Measurements from ENCODE around the gene OBP2B.
A peak's percentile ranks its signal among the peaks of the same experiment; 100 is the strongest.

The OBP2B gene

GRCh38 chr9:133164191-133164590, 44.9 kb downstream of the OBP2B start:
- DNase-seq: no peak

DNA sequence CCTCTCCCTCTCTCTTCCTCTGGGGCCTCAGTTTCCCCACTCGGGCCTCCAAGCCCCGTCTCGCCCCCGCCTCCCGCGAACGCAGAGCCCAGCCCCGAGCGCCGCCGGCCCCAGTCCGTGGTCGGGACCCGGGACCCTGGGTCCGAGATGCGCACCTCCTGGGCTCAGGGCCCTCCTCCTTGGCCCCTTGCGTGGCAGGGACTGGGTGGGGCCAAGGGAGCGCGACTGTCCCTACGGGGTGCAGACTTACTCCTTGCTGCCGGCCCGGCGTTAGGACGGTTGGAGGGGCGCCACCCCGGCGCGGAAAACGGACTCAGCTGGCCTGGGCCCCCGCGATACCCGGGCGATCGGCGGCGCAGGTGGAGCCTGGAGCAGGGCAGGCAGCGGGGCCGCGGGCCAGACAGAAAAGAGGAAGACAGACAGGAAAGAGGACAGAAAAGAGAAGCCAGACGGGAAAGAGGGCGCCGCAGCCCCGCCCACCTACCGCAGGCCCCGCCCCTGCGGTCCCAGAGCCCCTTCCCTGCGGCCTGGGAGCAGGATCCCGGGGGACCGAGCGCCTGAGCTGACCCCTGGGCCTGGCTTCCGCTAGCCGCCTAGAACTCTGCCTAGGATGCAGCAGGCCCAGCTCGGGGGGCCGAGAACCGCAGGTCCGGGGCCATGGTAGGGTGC, 45.4 kb downstream of the OBP2B start, which contains the start of gene GBGT1:
Gene GBGT1, minus strand, starts transcription at position 411 of the 669 bp plus-strand sequence. CDS start 1,502 bp downstream, outside the sequence.
- DNase-seq: peak; percentile 18 to 28

- no peak for DNase-seq
Measured at GRCh38 chr9:133162861-133163503, 46.1 kb downstream of the OBP2B start.

- no peak for DNase-seq
Measured at GRCh38 chr9:133161547-133161950, 47.5 kb downstream of the OBP2B start.

DNA sequence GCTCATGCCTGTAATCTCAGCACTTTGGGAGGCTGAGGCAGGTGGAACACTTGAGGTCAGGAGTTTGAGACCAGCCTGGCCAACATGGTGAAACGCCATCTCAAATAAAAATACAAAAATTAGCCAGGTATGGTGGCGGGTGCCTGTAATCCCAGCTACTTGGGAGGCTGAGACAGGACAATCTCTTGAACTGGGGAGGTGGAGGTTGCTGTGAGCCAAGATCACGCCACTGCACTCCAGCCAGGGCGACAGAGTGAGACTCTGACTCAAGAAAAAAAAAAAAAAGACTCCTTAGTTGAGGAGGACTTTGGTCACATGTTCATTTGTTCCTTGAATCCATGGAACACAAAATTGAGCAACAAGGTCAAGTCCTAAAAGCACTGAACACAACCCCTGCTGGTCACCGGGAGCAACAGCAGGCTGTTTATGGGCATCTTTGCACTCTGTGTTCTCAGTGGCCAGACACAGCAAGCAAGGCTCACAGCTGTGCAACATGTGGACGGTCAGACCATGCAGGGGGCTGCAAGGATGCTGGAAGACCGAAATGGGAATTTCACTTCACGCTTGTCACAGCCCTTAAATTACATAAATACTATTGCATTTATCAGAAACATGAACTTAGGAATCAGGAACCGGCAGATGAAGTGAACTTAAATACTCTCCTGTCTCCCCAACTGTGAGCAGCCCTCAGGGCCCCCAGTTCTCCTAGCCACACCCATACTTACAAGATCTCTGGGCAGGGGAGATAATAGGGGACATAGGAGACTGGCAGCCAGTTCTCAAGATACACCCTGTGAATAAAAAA, 48.1 kb downstream of the OBP2B start:
- peak in 1 of 2 donors; percentile 27 for DNase-seq

DNA sequence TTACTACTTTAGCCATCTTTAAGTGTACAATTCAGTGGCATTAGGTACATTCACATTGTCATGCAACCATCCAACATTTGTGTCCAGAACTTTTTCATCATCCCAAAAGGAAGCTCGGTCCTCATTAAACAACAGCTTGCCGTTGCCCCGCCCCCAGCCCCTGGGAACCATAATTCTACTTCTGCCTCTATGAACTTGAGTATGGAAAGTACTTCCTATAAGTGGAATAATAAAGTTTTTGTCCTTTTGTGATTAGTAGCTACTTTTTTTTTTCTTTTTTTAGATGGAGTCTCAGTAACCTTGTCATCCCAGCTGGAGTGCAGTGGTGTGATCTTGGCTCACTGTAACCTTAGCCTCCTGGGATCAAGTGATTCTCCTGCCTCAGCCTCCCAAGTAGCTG, 50.4 kb downstream of the OBP2B start:
- DNase-seq: no peak

All from hippocampal formation (tissue), 2 donors.